ENCODE results near the gene ERC2. TPM values are rescaled to one million over a fixed set of nuclear protein-coding genes. Genes with fewer than 3 reads are reported as not detected.
A peak's percentile ranks its signal among the peaks of the same experiment; 100 is the strongest.
"Not testable (repeated sequence)": the region's sequence is repeated elsewhere in the genome, so short reads cannot be mapped to it uniquely, and the experiment has no call there.

The ERC2 gene
- 0.14 and 0.47 TPM in 2 replicates for total RNA-seq (2014; rRNA removed; shearing (Covaris generic))
- polyA plus RNA-seq (2014; cell fraction: nucleus; rRNA removed) = 0.04 TPM in 1 of 2 replicates, not detected in the other

DNA sequence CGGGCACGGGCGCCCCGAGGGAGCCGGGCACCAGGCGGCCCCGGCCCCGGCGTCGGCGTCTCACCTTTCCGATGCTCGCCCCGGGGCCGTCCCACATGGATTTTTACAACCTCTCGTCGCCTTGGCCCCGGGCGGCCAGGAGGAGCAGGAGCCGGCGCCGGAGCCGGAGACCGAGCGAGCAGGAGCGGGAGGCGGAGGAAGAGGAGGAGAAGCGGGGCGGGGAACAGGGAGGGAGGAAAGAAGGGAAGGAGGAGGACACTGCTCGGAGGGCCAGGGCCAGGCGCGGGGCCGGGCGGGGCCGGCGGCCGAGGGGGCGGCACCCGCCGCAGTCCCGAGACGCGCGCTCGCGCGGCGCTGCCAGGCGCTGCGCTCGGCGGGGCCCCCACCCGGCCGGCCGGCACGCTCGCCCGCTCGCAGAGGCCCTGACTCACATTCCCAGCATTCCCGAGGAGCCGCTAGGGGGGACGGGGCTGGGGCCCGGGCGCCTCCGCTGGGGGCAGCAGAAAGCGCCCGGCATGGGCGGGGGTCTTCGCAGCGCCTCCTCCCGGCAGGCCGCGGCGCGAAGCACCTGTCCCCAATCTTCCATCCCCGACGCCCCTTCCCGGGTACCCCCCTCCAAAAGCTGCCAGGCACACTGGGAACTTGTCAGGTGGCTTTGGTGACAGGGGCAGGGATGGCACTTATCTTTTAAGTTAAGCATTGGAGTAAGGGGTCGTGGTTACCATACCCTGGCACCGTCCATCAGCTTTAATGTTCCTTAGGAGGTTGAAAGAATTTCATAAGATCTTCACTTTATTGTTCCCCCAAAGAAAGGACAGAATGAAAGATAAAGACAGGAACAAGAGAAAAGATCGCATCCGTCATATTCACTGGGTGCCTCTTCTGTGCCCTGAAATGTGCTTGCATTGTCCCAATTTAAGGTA is at the start of gene ERC2:
ERC2 (minus strand) TSS at position 284 of the 923 bp plus-strand sequence.
- peak; percentile 12 for DNase-seq (ENCODE audit: extremely low read depth, low read depth)

- DNase-seq (ENCODE audit: extremely low read depth, low read depth) = no peak
These were observed 34.5 kb upstream of the ERC2 start for GRCh38 chr3:56502738-56503137.

DNA sequence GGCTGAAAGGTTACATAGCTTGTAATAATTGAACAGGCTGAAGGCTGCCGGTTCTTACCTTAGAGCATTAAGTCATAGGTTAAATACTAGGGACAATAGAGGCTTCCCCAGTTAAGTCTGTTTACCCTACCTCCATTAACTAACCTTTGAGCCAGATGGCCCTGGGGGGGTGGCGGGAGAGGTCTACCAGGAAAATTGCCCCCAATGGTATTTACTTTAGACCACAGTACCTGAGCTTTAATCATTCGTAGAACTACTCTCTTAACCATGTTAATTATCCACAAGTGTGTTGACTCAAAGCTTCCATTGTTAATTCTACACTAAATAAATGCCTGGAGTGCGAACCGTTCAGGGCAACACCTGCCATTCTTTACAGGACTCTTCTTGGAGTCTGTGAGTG is 28.1 kb upstream of the ERC2 start:
- not testable (repeated sequence) for DNase-seq (ENCODE audit: extremely low read depth, low read depth)

GRCh38 chr3:56494679-56495322 is 26.5 kb upstream of the ERC2 start:
- DNase-seq (ENCODE audit: extremely low read depth, low read depth) = peak; percentile 87

DNA sequence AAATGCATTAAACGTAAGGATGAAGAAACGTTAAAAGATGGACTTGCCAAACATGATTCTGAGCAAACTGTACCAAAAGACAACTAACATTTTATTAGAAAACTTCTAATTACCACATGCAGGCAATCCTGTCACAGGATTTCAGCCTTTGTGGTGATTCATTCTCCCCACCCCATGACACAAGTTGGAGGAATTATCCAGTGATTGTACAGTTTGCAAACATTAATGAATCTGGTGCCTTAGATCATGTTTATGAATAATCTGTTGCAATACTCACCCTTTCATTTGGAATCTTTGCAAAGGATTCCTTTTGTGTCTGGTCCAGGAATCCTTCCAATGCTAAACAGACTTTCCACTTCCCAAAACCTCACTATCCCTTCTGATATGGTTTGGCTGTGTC is 23.3 kb upstream of the ERC2 start:
- DNase-seq (ENCODE audit: extremely low read depth, low read depth) = no peak

GRCh38 chr3:56488812-56489600 is 20.7 kb upstream of the ERC2 start:
- DNase-seq (ENCODE audit: extremely low read depth, low read depth) = no peak

DNA sequence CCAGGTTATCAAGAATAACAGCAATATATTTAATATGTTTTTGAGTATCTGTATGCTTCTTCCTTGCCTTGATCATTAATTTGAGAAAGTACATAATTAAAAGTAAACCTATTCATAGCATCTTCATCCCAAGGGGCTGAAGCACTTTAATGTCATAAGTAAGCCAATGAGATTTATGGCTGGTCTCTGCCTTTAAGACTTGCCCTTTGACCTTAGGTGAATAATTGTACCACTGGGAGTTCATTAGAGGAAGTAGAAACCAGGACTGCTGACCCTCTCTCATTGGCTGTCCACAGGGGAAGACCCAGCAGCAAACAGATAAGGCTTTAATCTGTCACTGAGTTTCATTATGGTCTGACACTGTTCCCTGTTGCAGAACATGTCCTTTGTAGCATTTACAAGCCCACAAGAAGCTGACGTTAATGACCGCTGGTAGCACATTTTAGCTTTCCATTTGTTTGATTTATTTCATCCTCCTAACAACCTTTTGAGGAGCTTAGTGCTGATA is 16.3 kb upstream of the ERC2 start:
- DNase-seq (ENCODE audit: extremely low read depth, low read depth) = no peak

GRCh38 chr3:56484122-56484521 is 15.9 kb upstream of the ERC2 start:
- DNase-seq (ENCODE audit: extremely low read depth, low read depth) = no peak

DNA sequence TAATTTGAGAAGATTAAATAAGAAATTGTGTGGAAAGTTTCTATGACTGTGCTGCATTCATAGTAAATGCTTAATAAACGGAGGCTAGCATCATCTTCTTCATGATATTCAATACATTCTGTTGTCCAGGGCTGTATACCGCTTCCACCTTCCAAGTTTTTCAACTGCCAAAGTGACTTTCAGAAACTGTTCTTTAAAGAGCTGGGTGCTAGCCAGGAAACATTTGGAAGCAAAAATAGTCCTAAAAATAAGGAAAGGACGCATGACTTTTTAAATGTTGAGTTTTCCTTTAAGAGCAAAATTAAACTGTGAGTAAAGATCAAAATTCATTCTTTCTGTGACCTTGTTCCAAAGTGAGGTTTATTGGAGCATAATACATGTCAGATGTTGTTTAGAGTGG is 9.4 kb upstream of the ERC2 start:
- DNase-seq (ENCODE audit: extremely low read depth, low read depth) = no peak

- DNase-seq (ENCODE audit: extremely low read depth, low read depth) = no peak
These were observed 8.5 kb upstream of the ERC2 start for GRCh38 chr3:56476771-56477170.

DNA sequence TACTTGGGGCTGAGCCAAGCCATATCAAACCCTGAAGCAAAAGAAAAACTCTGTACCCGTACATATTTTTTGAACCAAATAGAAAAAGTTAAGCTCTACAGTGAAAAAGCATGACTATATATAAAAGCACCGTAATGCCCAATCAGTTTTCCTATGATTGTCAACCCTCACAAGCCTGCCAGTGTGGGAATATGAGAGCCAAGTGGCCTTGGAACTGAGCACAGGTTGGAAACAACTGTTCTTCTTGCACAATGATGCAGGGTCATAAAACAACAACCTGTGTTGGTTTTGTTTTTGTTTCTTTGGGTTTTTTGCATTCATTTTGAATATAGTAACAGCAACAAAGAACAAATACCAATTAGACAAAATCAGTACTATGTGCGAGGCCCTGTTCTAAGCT is 3.5 kb upstream of the ERC2 start:
- no peak for DNase-seq (ENCODE audit: extremely low read depth, low read depth)

GRCh38 chr3:56469141-56469540 is 874 bp upstream of the ERC2 start:
- no peak for DNase-seq (ENCODE audit: extremely low read depth, low read depth)

- DNase-seq (ENCODE audit: extremely low read depth, low read depth) = no peak
These were observed 475 bp downstream of the ERC2 start for GRCh38 chr3:56467801-56468183.

DNA sequence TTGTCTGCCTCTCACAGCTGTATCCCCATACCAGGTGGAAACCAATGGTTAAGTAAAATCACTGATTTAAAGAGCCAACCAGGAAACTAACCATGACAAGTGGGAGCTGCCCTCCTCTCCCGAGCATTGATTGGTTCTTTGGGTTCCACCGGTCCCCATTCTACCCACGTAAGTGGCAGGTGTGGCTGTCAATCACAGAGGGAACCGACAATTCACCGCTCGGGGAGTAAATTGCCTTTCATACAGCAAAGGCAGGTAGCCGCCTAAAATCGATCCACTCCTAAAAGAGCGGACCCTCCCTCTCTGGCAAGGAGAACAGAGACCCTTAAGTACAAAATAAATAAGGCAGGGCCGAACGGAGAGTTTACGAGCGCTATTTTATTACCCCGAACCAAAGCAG is 1.2 kb downstream of the ERC2 start:
- peak; percentile 58 for DNase-seq (ENCODE audit: extremely low read depth, low read depth)

- no peak for DNase-seq (ENCODE audit: extremely low read depth, low read depth)
These were observed 8.5 kb downstream of the ERC2 start for GRCh38 chr3:56459719-56460118.

DNA sequence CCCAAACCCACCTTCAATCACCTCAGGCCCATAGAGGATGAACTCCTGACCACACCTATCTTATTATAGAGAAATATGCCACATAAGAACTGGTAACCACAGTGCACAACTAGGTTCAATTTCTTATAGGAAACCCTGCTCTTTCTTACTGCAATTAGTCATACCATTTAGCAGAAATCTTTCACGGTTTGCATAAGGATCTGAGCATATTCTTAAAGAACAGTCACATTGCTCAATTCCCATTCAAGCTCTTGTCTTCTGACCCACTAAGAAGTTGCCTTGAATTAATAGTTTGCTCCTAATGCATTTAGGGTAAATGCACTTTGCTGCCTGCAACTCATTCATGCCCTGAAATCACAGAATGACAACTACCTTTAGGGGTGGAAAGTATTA is 9.2 kb downstream of the ERC2 start:
- DNase-seq (ENCODE audit: extremely low read depth, low read depth) = no peak

DNA sequence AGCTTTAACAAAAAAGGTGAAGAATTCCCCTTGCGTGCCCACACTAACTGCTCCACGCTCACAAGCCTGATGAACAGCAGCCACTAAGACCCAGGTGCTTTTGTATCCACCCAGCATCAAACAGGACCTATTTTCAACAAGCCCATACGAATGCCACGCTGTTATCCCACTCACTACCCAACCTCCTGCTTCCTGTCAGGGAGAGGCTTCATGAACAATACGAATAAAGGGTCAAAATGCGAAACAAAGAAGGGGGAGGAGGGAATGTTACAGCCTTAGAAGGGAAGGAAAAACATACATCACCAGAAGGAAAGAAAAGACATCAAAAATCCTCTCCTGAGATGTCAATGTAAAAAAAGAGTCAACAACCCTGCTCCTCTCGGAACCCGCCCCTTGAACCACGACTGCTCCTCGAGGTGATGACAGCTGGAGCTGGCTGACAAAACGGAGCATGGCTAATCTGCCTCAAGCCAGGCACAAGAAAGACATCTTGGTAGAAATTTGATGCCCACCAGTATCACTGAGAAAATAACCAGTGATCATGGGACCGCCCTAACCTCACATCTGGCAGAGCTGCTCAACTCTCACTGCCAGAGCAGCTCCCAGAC is 9.7 kb downstream of the ERC2 start:
- no peak for DNase-seq (ENCODE audit: extremely low read depth, low read depth)

GRCh38 chr3:56456117-56456516 is 12.2 kb downstream of the ERC2 start:
- no peak for DNase-seq (ENCODE audit: extremely low read depth, low read depth)

- DNase-seq (ENCODE audit: extremely low read depth, low read depth) = no peak
These were observed 15.3 kb downstream of the ERC2 start for GRCh38 chr3:56453011-56453410.

DNA sequence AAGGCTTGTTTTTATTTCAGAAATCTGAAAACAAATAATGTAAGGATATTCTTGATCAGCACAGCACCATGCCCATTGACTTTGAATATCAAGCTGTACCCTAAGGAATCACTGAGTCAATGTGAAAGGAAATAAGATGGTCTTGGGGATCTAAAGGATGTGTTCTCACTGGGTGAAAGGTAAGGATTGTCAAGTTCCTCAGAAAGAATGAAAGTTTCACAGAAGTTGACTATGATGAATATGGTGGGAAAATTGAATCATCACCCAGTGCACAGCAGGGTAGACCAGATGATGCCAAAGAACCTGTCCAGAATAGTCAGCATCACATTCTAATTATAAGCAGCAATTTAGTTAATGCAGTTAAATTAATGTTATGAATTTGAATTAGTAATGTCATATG is 16.2 kb downstream of the ERC2 start:
- no peak for DNase-seq (ENCODE audit: extremely low read depth, low read depth)

DNA sequence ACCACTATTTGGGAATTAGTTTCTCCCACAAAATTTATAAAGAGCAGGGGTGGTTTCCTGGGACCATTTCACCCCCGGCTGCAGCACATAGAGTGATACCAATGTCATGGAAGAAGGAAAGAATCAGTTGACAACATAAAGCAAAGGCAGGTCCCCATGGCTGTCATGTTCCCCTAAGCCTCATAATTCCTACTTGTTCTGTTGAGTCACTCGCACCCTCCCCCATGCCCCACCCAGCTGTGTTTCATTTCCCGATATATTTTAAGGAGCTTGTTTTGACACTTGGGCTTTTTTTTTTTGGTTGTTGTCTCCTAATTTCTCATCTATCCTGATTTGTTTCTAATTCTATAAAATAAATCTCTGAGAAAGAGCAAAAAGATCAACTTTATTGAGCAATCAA is 24.9 kb downstream of the ERC2 start:
- no peak for DNase-seq (ENCODE audit: extremely low read depth, low read depth)
